GM21390 (cell line): ENCODE results near the gene MUSK.
"Not testable (repeated sequence)": the region's sequence is repeated elsewhere in the genome, so short reads cannot be mapped to it uniquely, and the experiment has no call there.

Experiments
- ATAC-seq: cut with Tn5 transposase; IDR thresholded peaks from one replicate; pipeline ENCODE4 v1.9.1; 2021; ENCODE audit not compliant: unreplicated experiment

The MUSK gene

GRCh38 chr9:110691002-110691549 is 22.5 kb downstream of the MUSK start:
- ATAC-seq, result no peak

- ATAC-seq, result not testable (repeated sequence)
These were observed 27.3 kb downstream of the MUSK start for GRCh38 chr9:110695846-110696245.

- ATAC-seq, result no peak
These were observed 32.4 kb downstream of the MUSK start for GRCh38 chr9:110700953-110701352.

- no peak for ATAC-seq
These were observed 35.1 kb downstream of the MUSK start for GRCh38 chr9:110703669-110704068.

- ATAC-seq, result no peak
These were observed 38.8 kb downstream of the MUSK start for GRCh38 chr9:110707419-110707818.

- ATAC-seq, result no peak
These were observed 41.8 kb downstream of the MUSK start for GRCh38 chr9:110710420-110710819.

GRCh38 chr9:110712955-110713354 is 44.4 kb downstream of the MUSK start:
- ATAC-seq, result no peak

- ATAC-seq, result no peak
These were observed 45.7 kb downstream of the MUSK start for GRCh38 chr9:110714314-110714713.

GRCh38 chr9:110728058-110728457 is 59.5 kb downstream of the MUSK start:
- no peak for ATAC-seq

- no peak for ATAC-seq
These were observed 61.0 kb downstream of the MUSK start for GRCh38 chr9:110729641-110730040.

GRCh38 chr9:110731437-110732028 is 62.9 kb downstream of the MUSK start:
- no peak for ATAC-seq

GRCh38 chr9:110738982-110739381 is 70.4 kb downstream of the MUSK start:
- ATAC-seq, result no peak

GRCh38 chr9:110742741-110743371 is 74.3 kb downstream of the MUSK start:
- ATAC-seq, result no peak

GRCh38 chr9:110744715-110745384 is 76.3 kb downstream of the MUSK start:
- no peak for ATAC-seq

GRCh38 chr9:110745676-110746075 is 77.1 kb downstream of the MUSK start:
- no peak for ATAC-seq

GRCh38 chr9:110746211-110746930 is 77.8 kb downstream of the MUSK start:
- no peak for ATAC-seq

- no peak for ATAC-seq
These were observed 79.8 kb downstream of the MUSK start for GRCh38 chr9:110748251-110748893.

GRCh38 chr9:110750272-110750671 is 81.7 kb downstream of the MUSK start:
- ATAC-seq, result no peak

GRCh38 chr9:110751971-110752370 is 83.4 kb downstream of the MUSK start:
- no peak for ATAC-seq

GRCh38 chr9:110752766-110753165 is 84.2 kb downstream of the MUSK start:
- ATAC-seq, result no peak

GRCh38 chr9:110753731-110754231 is 85.2 kb downstream of the MUSK start:
- no peak for ATAC-seq
